ENCODE results near the gene SETBP1.

GRCh38 chr18:44900627-44901026, 219.9 kb downstream of the SETBP1 start:
- TF ChIP-seq POLR2A (IDR thresholded peaks at IDR 0.05) (no peak), CTCF (IDR thresholded peaks at IDR 0.05) (no peak)
